ENCODE measurements around the gene EARS2. TPM values are rescaled to one million over a fixed set of nuclear protein-coding genes. Genes with fewer than 3 reads are reported as not detected.
"Not testable (repeated sequence)": the region's sequence is repeated elsewhere in the genome, so short reads cannot be mapped to it uniquely, and the experiment has no call there.

EARS2 gene
- total and polyA plus RNA-seq, 2 donors (not counting 1 experiment from before 2014, with no cell fraction given) = 27.3 to 40.3 TPM

DNA sequence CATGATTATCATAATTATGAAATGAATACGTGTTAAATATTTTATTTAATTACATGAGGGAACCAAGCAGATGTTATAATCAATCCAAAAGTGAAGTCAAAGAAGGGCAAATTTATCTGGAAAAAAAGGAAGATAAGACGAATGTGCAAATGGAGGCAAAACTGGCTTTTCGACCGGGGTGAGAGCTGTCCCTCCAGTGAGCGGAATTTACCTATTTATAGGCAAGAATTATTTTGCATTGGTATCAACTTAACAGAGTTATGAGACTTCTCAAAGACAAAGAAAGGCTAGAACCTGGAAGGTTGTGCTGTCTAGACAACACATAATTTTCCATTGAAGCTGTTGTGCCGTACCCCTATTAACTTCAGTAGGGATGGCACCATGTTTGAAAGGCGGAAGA is 45.4 kb downstream of the EARS2 start:
- peaks cover 2% of the 10 kb centered on the region for H4K20me1 ChIP-seq (ENCODE audit: control insufficient read depth, extremely low read depth, insufficient read depth, low read length)

DNA sequence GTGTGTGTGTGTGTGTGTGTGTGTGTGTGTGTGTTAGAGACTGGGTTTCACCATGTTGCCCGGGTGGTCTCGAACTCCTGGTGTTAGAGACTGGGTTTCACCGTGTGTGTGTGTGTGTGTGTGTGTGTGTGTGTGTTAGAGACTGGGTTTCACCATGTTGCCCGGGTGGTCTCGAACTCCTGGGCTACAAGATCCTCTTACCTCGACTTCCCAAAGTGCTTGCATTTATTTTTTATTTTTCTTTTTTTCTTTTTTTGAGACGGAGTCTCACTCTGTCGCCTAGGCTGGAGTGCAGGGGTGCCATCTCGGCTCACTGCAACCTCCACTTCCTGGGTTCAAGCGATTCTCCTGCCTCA is 46.3 kb downstream of the EARS2 start:
- not testable (repeated sequence) for H3K9me3 ChIP-seq (ENCODE audit: control insufficient read depth, insufficient read depth, low read depth, low read length); H3K36me3 ChIP-seq (ENCODE audit: control insufficient read depth, insufficient read depth, low read length); H3K27me3 ChIP-seq (ENCODE audit: control insufficient read depth, insufficient read depth, low read length); H3K27ac ChIP-seq (ENCODE audit: insufficient read depth, low read length); H3K4me1 ChIP-seq (ENCODE audit: control insufficient read depth, extremely low read depth, insufficient read depth, low read length); DNase-seq (ENCODE audit: low read depth in 2 of 2); H3K9ac ChIP-seq (ENCODE audit: insufficient read depth, low read length); H4K20me1 ChIP-seq (ENCODE audit: control insufficient read depth, extremely low read depth, insufficient read depth, low read length)
- peaks cover 18% of the 10 kb centered on the region for H3K79me2 ChIP-seq (ENCODE audit: control insufficient read depth, insufficient read depth, low read length)
- peak overlapping the region; percentile 55 for H2AFZ ChIP-seq (ENCODE audit: low read length)
- peak overlapping the region; percentile 37 to 72 (median 58) for H3K4me3 ChIP-seq (replicated peaks in 1 of 4; ENCODE audit: control extremely low read depth in 1 of 4, insufficient read depth in 1 of 4, low read depth in 3 of 4, low read length in 4 of 4)
- peak overlapping the region; percentile 69 for H3K4me2 ChIP-seq (ENCODE audit: extremely low read depth, insufficient read depth, low read length)

More for the DNA sequence above, 45.4 kb downstream of the EARS2 start:
- H3K36me3 ChIP-seq (ENCODE audit: control insufficient read depth, insufficient read depth, low read length) = no peaks in the 10 kb centered on the region
- no peak overlapping the region for H3K4me3 ChIP-seq (replicated peaks in 1 of 4; ENCODE audit: control extremely low read depth in 1 of 4, insufficient read depth in 1 of 4, low read depth in 3 of 4, low read length in 4 of 4)
- no peak for DNase-seq (ENCODE audit: low read depth in 2 of 2)
- H3K9me3 ChIP-seq (ENCODE audit: control insufficient read depth, insufficient read depth, low read depth, low read length) = no peaks in the 10 kb centered on the region
- peaks cover 13% of the 10 kb centered on the region for H3K79me2 ChIP-seq (ENCODE audit: control insufficient read depth, insufficient read depth, low read length)
- no peak for TF ChIP-seq EZH2 (IDR thresholded peaks at IDR 0.05; ENCODE audit: low read length, missing control alignments)
- TF ChIP-seq, protein P1, sequence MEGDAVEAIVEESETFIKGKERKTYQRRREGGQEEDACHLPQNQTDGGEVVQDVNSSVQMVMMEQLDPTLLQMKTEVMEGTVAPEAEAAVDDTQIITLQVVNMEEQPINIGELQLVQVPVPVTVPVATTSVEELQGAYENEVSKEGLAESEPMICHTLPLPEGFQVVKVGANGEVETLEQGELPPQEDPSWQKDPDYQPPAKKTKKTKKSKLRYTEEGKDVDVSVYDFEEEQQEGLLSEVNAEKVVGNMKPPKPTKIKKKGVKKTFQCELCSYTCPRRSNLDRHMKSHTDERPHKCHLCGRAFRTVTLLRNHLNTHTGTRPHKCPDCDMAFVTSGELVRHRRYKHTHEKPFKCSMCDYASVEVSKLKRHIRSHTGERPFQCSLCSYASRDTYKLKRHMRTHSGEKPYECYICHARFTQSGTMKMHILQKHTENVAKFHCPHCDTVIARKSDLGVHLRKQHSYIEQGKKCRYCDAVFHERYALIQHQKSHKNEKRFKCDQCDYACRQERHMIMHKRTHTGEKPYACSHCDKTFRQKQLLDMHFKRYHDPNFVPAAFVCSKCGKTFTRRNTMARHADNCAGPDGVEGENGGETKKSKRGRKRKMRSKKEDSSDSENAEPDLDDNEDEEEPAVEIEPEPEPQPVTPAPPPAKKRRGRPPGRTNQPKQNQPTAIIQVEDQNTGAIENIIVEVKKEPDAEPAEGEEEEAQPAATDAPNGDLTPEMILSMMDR (conservative IDR thresholded peaks at IDR 0.05 in 1 of 2, IDR thresholded peaks at IDR 0.05 in 1 of 2; ENCODE audit: low read depth in 1 of 2, low read length in 2 of 2) = no peak
- peaks cover 2% of the 10 kb centered on the region for H3K4me1 ChIP-seq (ENCODE audit: control insufficient read depth, extremely low read depth, insufficient read depth, low read length)
- H3K27ac ChIP-seq (ENCODE audit: insufficient read depth, low read length) = no peak overlapping the region
- no peak overlapping the region for H3K4me2 ChIP-seq (ENCODE audit: extremely low read depth, insufficient read depth, low read length)
- no peak overlapping the region for H3K9ac ChIP-seq (ENCODE audit: insufficient read depth, low read length)
- no peaks in the 10 kb centered on the region for H3K27me3 ChIP-seq (ENCODE audit: control insufficient read depth, insufficient read depth, low read length)
- no peak overlapping the region for H2AFZ ChIP-seq (ENCODE audit: low read length)

DNA sequence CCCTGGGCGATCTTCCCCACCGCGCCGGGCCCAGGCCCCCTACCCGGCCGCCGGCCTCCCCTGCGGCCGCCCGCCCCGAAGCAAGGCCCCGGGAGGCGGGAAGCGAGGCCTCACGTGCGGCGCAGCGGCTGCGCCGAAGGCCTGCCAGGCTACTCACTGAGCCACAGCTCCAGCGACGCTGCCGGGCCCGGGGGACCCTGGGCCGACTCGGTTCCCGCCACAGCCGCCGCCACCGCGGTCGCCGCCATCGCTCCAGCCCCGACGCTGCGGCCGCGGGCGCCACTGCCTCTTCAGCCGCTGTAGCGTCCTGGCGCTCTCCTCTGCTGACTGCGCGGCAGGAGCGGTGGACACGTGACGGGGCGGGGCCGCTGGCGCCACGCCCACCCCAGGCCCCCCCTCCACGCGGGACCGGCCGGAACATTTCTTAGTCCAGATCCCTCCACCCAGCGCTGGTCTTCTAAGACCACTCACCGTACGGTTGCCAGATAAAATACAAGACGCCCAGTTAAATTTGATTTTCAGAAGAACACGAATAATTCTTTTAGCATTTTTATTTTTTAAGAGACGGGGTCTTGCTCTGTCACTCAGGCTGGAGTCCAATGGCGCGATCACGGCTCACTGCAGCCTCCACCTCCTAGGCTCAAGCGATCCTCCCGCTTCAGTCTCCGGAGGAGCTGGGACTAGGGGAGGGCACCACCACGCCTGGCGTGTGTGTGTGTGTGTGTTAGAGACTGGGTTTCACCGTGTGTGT is 46.8 kb downstream of the EARS2 start, which contains the start of gene GGA2:
Gene GGA2 (minus strand): TSS at position 331 of the 751 bp plus-strand sequence. CDS start 83 bp downstream, at position 248.
- peak within 1 kb of the TSS; percentile 55 for H2AFZ ChIP-seq (ENCODE audit: low read length)
- TF ChIP-seq, protein P1 (conservative IDR thresholded peaks at IDR 0.05 in 1 of 2, IDR thresholded peaks at IDR 0.05 in 1 of 2; ENCODE audit: low read depth in 1 of 2, low read length in 2 of 2) = no peak
- TF ChIP-seq EZH2 (IDR thresholded peaks at IDR 0.05; ENCODE audit: low read length, missing control alignments) = no peak
- peak; percentile 74 to 76 for DNase-seq (ENCODE audit: low read depth in 2 of 2)
- peaks cover 2% of the 10 kb centered on the region for H4K20me1 ChIP-seq (ENCODE audit: control insufficient read depth, extremely low read depth, insufficient read depth, low read length)
- no peaks in the 10 kb centered on the region for H3K27me3 ChIP-seq (ENCODE audit: control insufficient read depth, insufficient read depth, low read length)
- peak within 1 kb of the TSS; percentile 48 for H3K27ac ChIP-seq (ENCODE audit: insufficient read depth, low read length)
- H3K79me2 ChIP-seq (ENCODE audit: control insufficient read depth, insufficient read depth, low read length) = peaks cover 18% of the 10 kb centered on the region
- peak within 1 kb of the TSS; percentile 87 for H3K9ac ChIP-seq (ENCODE audit: insufficient read depth, low read length)
- H3K9me3 ChIP-seq (ENCODE audit: control insufficient read depth, insufficient read depth, low read depth, low read length) = no peaks in the 10 kb centered on the region
- H3K36me3 ChIP-seq (ENCODE audit: control insufficient read depth, insufficient read depth, low read length) = no peaks in the 10 kb centered on the region
- H3K4me2 ChIP-seq (ENCODE audit: extremely low read depth, insufficient read depth, low read length) = peak within 1 kb of the TSS; percentile 79
- H3K4me3 ChIP-seq (replicated peaks in 1 of 4; ENCODE audit: control extremely low read depth in 1 of 4, insufficient read depth in 1 of 4, low read depth in 3 of 4, low read length in 4 of 4) = peak within 1 kb of the TSS; percentile 51 to 79 (median 66)
- H3K4me1 ChIP-seq (ENCODE audit: control insufficient read depth, extremely low read depth, insufficient read depth, low read length) = peaks cover 2% of the 10 kb centered on the region

Data from fibroblast of lung (primary cell).